Type B pancreatic cell (in vitro differentiated cells): ENCODE data around the gene IFITM2. TPM values are rescaled to one million over a fixed set of nuclear protein-coding genes. Genes with fewer than 3 reads are reported as not detected.
"Not testable (repeated sequence)": the region's sequence is repeated elsewhere in the genome, so short reads cannot be mapped to it uniquely, and the experiment has no call there.

Source experiments
- DNase-seq: peaks from one replicate; pipeline ENCODE4 v3.0.0; 2021; ENCODE audit warnings: mixed read lengths; ENCODE audit not compliant: unreplicated experiment; ENCODE audit errors: extremely low spot score
- H3K27ac Mint-ChIP-seq: 2 replicates; pipeline ENCODE4 v1.8.0; 2021; ENCODE audit warnings: mild to moderate bottlenecking, mixed read lengths
- H3K27me3 Mint-ChIP-seq: 2 replicates; pipeline ENCODE4 v1.8.0; 2021; ENCODE audit warnings: mixed read lengths
- H3K36me3 Mint-ChIP-seq: 2 replicates; pipeline ENCODE4 v1.8.0; 2021; ENCODE audit warnings: mixed read lengths
- H3K4me1 Mint-ChIP-seq: one replicate; pipeline ENCODE4 v1.8.0; 2021; ENCODE audit warnings: mixed read lengths; ENCODE audit not compliant: unreplicated experiment
- H3K4me3 Mint-ChIP-seq: 2 replicates; pipeline ENCODE4 v1.8.0; 2021; ENCODE audit warnings: mild to moderate bottlenecking, mixed read lengths
- H3K9me3 Mint-ChIP-seq: 2 replicates; pipeline ENCODE4 v1.8.0; 2021; ENCODE audit warnings: mixed read lengths
- total RNA-seq: library from RNA; stranded (reverse); gene quantifications from 2 replicates; pipeline ENCODE4 v1.2.1, GENCODE V29; 2021; ENCODE audit warnings: low replicate concordance
- TF ChIP-seq, protein P1 (sequence below): fragments of 200-600 bp; sonication (generic); conservative IDR thresholded peaks from 2 replicates; pipeline ENCODE4 v1.5.0; 2021; ENCODE audit warnings: antibody characterized with exemption, mild to moderate bottlenecking

Gene IFITM2
- total RNA-seq, 1 donor from 2014 or later, result 238 TPM

DNA sequence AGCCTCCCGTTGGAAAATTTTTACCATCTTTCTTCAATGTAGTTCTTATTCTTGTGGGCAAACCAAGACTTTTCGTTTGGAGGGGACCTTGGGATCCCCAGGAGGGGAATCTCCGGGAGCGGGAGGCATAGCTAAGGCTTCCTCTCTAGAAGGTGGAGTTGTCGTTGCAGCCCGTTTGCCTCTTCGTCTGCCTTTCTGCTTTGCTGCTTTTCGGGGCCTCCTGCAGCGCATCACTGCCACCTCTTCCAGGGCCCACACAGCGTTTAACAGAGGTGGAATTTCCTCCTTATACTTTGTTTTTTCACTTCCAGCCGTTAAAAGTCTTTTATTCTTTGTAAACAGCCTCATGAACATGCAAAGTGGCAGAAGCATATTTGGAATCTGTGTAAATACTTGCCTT, 16.5 kb downstream of the IFITM2 start:
- Mint-ChIP-seq H3K27ac (peak overlapping the region; percentile 76), H3K4me1 (peaks cover 33% of the 10 kb centered on the region), H3K9me3 (peaks cover under 1% of the 10 kb centered on the region), H3K27me3 (no peaks in the 10 kb centered on the region), H3K4me3 (peak overlapping the region; percentile 69), H3K36me3 (no peaks in the 10 kb centered on the region)
- no peak for DNase-seq
- TF ChIP-seq, protein P1, sequence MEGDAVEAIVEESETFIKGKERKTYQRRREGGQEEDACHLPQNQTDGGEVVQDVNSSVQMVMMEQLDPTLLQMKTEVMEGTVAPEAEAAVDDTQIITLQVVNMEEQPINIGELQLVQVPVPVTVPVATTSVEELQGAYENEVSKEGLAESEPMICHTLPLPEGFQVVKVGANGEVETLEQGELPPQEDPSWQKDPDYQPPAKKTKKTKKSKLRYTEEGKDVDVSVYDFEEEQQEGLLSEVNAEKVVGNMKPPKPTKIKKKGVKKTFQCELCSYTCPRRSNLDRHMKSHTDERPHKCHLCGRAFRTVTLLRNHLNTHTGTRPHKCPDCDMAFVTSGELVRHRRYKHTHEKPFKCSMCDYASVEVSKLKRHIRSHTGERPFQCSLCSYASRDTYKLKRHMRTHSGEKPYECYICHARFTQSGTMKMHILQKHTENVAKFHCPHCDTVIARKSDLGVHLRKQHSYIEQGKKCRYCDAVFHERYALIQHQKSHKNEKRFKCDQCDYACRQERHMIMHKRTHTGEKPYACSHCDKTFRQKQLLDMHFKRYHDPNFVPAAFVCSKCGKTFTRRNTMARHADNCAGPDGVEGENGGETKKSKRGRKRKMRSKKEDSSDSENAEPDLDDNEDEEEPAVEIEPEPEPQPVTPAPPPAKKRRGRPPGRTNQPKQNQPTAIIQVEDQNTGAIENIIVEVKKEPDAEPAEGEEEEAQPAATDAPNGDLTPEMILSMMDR, result no peak

DNA sequence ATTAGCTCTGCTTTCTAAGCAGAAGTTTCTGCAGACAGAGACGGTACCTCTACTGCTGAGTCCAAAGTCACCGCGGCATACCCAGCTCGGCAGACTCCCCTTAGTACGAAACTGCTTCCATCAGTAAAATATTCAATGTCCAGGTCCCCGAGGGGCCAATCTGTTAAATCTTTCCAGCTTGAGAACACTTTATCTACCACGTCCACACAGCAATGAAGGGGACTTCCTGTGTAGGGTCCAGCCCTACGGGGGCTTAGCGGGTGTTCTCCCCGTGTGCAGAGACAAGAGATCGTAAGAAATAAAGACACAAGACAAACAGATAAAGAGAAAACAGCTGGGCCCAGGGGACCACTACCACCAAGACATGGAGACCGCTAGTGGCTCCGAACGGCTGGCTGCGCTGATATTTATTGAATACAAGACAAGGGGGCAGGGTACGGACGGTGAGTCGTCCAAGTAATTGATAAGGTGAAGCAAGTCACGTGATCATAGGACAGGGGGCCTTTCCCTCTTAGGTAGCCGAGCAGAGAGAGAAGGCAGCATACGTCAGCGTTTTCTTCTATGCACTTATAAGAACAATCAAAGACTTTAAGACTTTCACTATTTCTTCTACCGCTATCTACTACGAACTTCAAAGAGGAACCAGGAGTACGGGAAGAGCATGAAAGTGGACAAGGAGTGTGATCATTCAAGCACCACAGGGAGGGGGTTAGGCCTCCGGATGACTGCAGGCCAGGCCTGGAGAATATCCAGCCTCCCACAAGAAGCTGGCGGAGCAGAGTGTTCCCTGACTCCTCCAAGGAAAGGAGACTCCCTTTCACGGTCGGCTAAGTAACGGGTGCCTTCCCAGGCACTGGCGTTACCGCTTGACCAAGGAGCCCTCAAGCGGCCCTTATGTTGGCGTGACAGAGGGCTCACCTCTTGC, 17.2 kb downstream of the IFITM2 start:
- H3K27ac Mint-ChIP-seq, result peak overlapping the region; percentile 76

DNA sequence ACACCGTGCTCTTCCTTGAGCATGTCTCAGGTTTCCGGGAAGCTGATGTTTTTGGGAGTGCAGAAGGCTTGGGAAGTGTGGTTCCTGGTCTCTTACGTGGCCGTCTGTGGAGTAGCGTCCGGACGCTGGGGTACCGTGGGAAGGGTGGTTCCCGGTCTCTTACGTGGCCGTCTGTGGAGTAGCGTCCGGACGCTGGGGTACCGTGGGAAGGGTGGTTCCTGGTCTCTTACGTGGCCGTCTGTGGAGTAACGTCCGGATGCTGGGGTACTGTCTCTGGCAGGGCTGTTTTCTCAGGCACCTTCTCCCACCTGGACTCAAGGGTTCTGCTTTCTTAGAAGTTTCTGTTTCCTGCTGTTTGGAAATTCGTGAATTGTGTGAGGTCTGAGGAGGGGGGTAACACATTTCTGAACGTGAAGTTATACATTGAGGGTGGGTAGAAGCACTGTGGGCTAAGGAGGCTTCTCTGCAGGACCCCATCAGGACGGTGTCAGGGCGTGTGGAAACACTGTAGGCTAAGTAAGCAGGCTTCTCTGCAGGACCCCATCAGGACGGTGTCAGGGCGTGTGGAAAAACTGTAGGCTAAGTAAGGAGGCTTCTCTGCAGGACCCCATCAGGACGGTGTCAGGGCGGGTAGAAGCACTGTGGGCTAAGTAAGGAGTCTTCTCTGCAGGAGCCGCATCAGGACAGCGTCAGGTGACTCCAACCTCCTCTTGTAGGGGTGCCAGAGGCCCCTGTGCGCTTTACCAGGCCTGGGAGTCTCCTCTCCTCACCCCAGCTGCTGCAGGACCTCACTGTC, 18.4 kb downstream of the IFITM2 start:
- no peaks in the 10 kb centered on the region for H3K27me3 Mint-ChIP-seq
- peaks cover 33% of the 10 kb centered on the region for H3K4me1 Mint-ChIP-seq
- peak overlapping the region; percentile 64 for H3K27ac Mint-ChIP-seq
- H3K4me3 Mint-ChIP-seq, result no peak overlapping the region
- no peaks in the 10 kb centered on the region for H3K36me3 Mint-ChIP-seq
- no peak for DNase-seq
- H3K9me3 Mint-ChIP-seq, result peaks cover 6% of the 10 kb centered on the region
- TF ChIP-seq, protein P1, result no peak

More for the DNA sequence above, 17.2 kb downstream of the IFITM2 start:
- not testable (repeated sequence) for H3K27me3 Mint-ChIP-seq, DNase-seq, H3K36me3 Mint-ChIP-seq, H3K9me3 Mint-ChIP-seq
- Mint-ChIP-seq H3K4me1 (peaks cover 36% of the 10 kb centered on the region), H3K4me3 (peak overlapping the region; percentile 69)

DNA sequence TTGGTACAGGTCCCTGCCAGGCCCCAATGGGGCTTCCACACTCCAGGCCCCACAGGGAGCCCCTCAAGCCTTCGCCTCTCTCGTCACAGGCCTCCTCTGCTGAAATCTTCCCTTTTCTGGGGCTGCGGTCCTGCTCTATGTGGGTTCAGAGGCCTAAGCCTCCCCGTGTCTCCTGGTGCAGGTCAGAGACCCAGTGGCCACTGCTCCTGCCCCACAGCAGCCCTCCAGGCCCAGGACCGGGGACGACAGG, 18.9 kb downstream of the IFITM2 start:
- DNase-seq, result no peak
- Mint-ChIP-seq H3K36me3 (no peaks in the 10 kb centered on the region), H3K4me1 (peaks cover 33% of the 10 kb centered on the region), H3K4me3 (no peak overlapping the region), H3K27me3 (no peaks in the 10 kb centered on the region), H3K27ac (no peak overlapping the region), H3K9me3 (peaks cover 6% of the 10 kb centered on the region)
- TF ChIP-seq, protein P1, result no peak

DNA sequence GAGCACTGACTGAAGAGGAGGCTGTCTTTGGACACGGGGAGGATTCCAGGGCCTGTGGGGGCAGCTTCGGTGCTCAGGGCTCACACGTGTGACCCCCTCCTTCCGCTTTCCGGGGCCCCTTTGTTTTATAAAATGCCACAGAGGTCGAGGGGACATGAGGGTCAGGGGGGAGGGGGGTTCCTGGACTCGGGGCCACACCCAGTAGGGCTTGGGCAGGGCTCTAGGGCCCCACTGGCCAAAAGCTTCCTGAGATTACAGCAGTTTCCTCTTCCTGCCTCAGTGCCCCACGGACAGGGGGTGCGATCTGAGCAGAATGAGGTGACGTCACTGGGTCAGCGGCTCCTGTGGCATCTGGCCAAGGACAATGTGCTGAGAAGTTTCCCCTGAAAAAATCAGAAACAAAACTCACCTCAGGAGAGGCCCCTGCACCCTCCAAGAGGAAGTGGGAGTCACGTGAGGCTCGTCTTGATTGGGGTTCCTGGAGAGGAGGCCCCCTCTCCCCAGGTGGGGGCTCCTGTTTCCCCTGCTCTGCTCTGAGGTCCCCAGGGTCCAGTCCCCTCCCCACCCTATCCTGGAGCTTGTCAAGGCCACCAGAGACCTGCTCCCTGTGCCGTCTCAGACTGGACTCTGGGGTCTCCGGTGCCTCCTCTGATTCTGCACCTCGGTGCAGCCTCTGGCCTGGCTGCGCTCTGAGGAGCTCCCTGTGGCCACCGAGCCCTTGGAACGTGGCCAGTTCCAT, 19.4 kb downstream of the IFITM2 start:
- no peak for DNase-seq
- peaks cover 33% of the 10 kb centered on the region for H3K4me1 Mint-ChIP-seq
- no peaks in the 10 kb centered on the region for H3K36me3 Mint-ChIP-seq

More for the DNA sequence above, 19.4 kb downstream of the IFITM2 start:
- Mint-ChIP-seq H3K27me3 (no peaks in the 10 kb centered on the region), H3K4me3 (no peak overlapping the region), H3K9me3 (peaks cover 6% of the 10 kb centered on the region), H3K27ac (no peak overlapping the region)
- TF ChIP-seq, protein P1, result no peak
